ENCODE data around the gene ELAVL1.

DNA sequence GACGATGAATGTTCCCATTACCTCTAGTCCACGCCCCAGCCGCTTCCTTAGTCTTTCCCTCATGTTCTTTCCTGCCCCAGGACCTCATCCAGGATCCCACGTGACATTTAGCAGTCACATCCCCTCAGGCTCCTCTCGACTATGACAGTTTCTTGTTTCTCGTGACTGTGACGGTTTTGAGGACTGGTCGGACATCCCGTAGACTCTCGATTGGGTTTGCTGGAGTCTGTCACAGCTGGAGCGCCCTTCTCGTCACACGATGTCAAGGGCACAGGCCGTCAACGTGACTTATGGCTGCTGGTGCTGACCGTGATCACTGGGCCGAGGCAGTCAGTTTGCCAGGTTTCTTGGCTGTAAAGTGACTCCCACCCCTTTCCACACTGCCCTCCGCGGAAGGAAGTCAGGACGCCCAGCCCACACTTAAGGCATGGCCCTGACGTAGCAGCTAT is 22.8 kb downstream of the ELAVL1 start:
- no peak for TF ChIP-seq POLR2A (IDR thresholded peaks at IDR 0.05)
- TF ChIP-seq, protein P1, sequence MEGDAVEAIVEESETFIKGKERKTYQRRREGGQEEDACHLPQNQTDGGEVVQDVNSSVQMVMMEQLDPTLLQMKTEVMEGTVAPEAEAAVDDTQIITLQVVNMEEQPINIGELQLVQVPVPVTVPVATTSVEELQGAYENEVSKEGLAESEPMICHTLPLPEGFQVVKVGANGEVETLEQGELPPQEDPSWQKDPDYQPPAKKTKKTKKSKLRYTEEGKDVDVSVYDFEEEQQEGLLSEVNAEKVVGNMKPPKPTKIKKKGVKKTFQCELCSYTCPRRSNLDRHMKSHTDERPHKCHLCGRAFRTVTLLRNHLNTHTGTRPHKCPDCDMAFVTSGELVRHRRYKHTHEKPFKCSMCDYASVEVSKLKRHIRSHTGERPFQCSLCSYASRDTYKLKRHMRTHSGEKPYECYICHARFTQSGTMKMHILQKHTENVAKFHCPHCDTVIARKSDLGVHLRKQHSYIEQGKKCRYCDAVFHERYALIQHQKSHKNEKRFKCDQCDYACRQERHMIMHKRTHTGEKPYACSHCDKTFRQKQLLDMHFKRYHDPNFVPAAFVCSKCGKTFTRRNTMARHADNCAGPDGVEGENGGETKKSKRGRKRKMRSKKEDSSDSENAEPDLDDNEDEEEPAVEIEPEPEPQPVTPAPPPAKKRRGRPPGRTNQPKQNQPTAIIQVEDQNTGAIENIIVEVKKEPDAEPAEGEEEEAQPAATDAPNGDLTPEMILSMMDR (IDR thresholded peaks at IDR 0.05) = no peak
